HG02938 (cell line): ENCODE results near the gene ABHD8.
A peak's percentile ranks its signal among the peaks of the same experiment; 100 is the strongest.

ENCODE experiments used
- ATAC-seq: cut with Tn5 transposase; IDR thresholded peaks from one replicate; pipeline ENCODE4 v1.9.1; 2021; ENCODE audit warnings: mild to moderate bottlenecking, moderate library complexity; ENCODE audit not compliant: unreplicated experiment

The ABHD8 gene

DNA sequence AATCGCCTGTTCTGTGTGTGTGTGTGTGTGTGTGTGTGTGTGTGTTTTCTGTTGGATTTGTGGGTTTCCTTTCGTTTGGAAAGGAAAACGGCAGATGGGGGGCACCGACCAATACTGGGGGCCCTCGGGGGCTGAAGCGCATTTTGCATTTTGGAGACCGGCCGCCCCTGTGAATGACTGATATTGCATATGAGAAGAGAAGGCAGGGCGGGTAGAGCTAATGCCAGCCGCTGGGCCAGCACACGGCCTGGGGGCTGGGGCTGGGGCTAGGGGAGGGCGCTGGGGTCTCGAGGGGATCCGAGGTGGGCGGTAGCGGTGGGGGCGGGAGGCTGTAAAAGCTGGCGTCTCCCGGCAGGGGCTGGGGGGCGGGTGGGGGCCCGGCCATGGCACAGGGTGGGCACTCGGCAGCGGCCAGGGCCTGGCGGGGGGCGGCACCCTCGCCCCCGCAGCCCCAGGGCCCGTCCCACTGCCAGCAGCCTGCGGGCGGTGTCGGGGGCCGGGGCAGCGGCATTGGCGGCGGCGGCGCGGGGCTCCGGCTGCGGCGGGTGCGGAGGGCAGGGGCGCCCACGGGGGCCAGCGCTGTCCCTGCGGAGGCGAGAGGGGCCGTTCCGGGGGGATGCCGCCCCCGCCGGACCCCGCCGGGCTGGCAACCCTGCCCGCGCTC is 20.2 kb upstream of the ABHD8 start:
- no peak for ATAC-seq

DNA sequence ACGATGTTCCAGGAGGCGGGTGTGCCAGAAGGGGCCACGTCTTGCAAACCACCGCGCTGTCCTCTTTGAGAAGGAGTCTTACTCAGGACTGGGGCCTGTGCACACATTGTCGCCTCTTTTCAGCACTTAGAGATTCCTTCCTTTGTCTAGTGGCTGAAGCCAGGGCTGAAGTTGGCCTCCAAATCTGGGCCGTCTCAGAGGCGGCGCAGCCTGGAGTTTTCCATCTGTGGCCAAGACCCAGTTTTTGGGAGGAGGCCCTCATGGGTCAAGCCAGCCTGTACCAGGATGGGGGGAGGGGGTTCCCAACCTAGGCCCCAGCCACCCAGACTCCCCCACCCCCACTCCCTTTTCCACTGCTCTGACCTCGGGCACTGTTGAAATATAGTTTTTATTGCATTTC is 19.6 kb upstream of the ABHD8 start:
- ATAC-seq = no peak

- ATAC-seq = no peak
These were observed 18.6 kb upstream of the ABHD8 start for GRCh38 chr19:17321655-17322489.

DNA sequence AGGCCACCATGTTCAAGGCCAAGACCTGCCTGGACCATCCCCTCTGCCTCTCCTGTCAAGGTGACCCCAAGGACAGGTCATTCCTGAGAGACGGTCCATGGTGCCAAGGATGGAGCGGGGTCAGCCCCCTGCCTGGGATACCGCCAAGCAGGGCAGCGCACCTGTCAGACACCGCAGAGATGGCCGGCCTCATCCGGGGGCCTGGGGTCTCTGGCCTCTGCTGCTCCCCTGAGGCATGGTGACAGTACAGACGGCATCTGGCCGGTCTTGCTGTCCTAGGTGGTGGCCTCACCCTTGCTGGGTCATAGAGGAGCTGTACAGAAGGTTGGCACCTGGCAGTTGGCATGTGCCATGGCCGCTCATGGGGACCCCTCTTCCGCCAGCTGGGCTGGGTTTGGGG is 17.2 kb upstream of the ABHD8 start:
- ATAC-seq = no peak

GRCh38 chr19:17319473-17320238 is 16.4 kb upstream of the ABHD8 start:
- ATAC-seq = no peak

DNA sequence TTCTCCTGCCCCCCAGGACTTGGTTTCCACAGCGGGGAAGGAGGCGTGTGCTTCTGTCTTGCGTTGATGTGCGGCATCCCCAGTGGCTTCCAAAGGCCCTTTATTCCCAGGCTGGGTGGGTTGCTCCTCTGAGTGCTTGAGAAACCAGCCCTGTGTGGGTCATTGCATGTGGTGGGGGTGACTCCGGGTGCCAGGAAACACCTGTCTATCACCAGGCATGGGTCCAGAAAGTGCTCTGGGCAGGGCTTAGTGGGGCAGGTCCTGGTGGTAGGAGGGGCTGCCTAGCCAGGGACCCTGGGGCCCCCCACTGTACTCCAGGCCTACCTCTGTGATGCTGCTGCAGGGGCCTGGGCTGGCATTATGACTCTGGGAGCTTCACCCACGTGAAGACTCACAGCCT is 15.7 kb upstream of the ABHD8 start:
- no peak for ATAC-seq

GRCh38 chr19:17314007-17314593 is 10.9 kb upstream of the ABHD8 start:
- ATAC-seq = no peak

GRCh38 chr19:17312189-17313113 is 9.2 kb upstream of the ABHD8 start:
- ATAC-seq = no peak

GRCh38 chr19:17311455-17312188 is 8.4 kb upstream of the ABHD8 start:
- no peak for ATAC-seq

DNA sequence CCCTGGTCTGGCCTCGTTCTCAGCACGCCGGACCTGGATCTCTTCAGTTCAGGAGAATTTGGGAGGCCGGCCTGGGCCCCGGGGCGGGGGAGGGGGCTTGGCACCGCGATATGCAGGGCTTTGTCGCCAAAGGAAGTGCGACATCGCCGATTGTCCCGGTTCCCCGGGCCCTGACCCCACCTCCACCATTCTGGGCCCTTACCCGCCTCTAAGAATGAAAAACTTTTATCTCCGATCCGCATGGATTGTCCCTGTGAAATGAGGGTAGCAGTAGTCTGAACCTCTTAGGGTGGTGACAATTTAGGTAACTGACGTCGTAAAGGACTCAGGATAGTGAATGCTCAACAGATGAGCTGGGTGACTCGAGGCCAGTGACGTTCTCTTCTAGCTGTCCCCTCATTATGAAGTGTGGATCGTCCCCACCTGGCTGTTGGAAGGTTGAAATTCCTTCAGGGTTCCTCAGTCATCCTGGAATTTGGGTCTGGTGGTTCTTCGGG is 6.8 kb upstream of the ABHD8 start:
- no peak for ATAC-seq

GRCh38 chr19:17309198-17309964 is 6.2 kb upstream of the ABHD8 start, which contains the start of gene DDA1:
TSS of gene DDA1 (plus strand) at chr19:17309563. CDS start at chr19:17309655, 92 bp downstream.
- peak; percentile 46 for ATAC-seq

DNA sequence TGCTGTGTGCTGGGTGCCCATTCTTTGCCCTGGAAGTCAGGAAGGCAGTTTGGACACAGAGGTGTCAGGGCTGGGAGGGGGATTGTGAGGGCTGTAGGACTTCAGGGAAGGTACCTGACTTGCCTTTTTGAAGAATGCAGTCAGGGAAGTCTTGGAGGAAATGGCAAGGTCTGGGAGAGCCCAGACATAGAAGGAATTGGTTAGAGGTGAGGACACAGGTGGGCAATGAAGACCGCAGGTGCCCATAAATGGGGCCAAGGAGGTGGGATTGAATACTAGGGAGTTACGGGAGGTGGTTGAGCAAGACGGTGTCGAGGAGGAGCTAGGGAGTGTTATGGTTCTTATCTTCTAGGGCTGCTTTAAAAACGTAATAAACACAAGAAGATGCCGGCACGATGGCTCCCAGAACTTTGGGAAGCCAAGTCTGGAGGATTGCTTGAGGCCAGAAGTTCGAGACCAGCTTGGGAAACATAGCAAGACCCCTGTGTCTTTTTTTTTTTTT is 4.7 kb upstream of the ABHD8 start:
- no peak for ATAC-seq

DNA sequence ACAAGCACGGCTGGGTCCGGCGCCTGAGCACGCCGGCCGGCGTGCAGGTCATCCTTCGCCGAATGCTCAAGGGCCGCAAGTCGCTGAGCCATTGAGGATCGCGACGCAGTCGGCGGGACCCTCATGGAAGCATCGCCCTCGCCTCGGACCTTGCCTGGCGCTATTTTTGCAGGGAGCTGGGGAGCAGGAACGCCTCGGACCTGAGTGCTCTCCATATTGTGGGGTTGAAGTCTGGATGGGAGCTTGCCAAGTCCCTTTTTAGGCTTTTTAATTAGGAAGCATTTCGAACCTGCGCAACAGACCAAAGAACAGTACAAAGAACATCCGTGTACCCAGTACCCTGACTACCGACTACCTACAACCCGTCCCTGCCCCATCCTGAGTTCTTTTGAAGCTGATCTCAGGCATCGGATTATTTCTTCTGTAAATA is 3.1 kb upstream of the ABHD8 start:
- no peak for ATAC-seq

DNA sequence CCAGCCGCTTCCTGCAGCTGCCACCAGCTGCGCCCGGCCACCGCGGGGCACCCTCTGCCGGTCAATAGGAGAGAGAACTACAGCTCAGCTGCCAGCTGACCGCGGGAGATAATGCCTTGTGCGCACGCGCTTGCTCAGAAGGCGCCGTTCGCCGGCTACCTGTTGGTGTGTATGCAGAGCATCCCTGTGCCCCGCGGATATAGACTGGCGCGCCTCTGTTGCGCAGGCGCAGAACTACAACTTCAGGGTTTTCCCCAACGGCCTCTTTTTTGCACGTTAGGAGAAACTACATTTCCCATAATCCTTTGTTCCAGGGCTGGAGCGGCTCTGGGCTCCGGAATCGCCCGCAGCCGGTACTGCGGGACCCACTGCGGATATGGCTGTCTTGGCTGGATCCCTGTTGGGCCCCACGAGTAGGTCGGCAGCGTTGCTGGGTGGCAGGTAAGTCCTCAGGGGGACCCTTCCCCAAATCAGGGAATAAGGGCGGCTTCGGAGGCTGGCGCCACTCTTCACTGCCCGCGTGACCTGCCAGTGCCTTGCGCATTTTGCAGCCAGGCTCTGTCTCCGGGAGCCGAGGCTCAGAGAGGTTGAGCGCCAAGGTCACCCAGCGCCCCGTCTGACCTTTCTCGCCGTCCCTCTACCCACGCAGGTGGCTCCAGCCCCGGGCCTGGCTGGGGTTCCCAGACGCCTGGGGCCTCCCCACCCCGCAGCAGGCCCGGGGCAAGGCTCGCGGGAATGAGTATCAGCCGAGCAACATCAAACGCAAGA is 2.5 kb upstream of the ABHD8 start, which contains the start of gene MRPL34:
Gene MRPL34, plus strand, starts transcription at position 356 of the 768 bp plus-strand sequence. Its CDS starts 21 bp downstream, at position 377.
- ATAC-seq = peak; percentile 57

DNA sequence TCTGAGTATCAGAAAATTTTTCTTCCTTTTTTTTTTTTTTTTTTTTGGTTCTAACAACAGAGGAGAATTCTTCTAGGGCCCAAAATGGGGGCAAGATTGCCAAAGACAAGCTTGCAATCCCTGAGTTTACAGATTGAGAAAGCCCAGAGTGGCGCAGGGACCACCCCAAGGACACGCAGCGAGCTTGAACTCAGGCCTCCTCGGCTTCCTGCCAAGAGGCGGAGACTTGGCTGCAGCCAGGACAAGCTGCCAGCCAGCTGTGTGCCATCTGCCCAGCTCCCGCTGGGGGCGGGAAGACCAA is 1.9 kb upstream of the ABHD8 start:
- ATAC-seq = no peak

GRCh38 chr19:17304386-17305215 is 1.4 kb upstream of the ABHD8 start:
- no peak for ATAC-seq

DNA sequence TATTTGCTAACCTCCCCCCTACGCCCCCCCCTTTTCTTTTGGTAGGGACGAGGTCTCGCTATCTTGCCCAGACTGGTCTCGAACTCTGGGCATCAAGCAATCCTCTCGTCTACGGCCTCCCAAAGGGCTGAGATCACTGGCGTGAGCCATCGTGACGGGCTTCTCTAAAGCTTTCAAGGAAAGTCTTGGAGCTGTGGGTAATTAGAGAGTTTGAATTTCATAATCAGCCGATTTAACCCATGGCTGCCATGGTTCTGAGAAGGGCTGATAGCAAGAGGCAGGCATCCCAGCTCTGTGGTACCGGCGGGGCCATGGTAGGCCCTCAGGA is 679 bp upstream of the ABHD8 start:
- no peak for ATAC-seq
